Measurements from ENCODE around the gene HS3ST5.

DNA sequence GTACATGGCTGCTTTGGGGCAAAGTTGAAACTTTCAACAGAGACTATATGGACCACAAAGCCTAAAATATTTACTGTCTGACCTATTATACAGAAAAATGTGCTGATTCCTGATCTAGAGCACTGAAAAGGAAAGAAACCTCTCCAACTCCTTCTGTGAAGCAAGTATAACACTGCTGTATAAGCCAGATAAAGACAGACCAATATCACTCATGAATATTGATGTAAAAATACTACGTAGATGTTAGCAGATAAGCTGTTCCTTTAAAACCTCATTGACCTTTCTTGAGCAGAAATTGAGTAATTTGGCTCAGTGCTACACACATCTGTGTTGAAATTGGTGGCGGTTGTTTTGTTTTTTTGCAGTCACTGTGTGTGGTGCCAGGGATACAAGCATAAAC is 302.0 kb downstream of the HS3ST5 start:
- no peak for TF ChIP-seq CTCF (IDR thresholded peaks at IDR 0.05)
- TF ChIP-seq POLR2AphosphoS5 (IDR thresholded peaks at IDR 0.05): no peak
- TF ChIP-seq POLR2A (IDR thresholded peaks at IDR 0.05): no peak

Data from prostate gland (tissue), 2 donors.